WTC11 (cell line): ENCODE measurements around the gene NDRG4. TPM values are rescaled to one million over a fixed set of nuclear protein-coding genes. Genes with fewer than 3 reads are reported as not detected.

ENCODE experiments used
- total RNA-seq: library from RNA; stranded (reverse); gene quantifications from 3 replicates; pipeline ENCODE4 v1.2.3, GENCODE V29; 2021

NDRG4 gene
- total RNA-seq, 1 experiment from 2014 or later = 20.5 TPM

Other genes with a start within 250 kb of the NDRG4 start
- not detected in 3 replicates for gene PRSS54, start 205.1 kb upstream of the NDRG4 start, total RNA-seq
- gene GINS3, start 107.7 kb upstream of the NDRG4 start, total RNA-seq = 7.3 to 11.6 TPM (median 9.8 TPM) in 3 replicates
- 34.0 to 41.1 TPM (median 35.0 TPM) in 3 replicates for gene SETD6, start 15.4 kb downstream of the NDRG4 start, total RNA-seq
- gene CNOT1, start 129.7 kb downstream of the NDRG4 start, total RNA-seq = 278 to 314 TPM (median 283 TPM) in 3 replicates
- 20.6 to 23.1 TPM (median 22.9 TPM) in 3 replicates for gene SLC38A7, start 184.6 kb downstream of the NDRG4 start, total RNA-seq
- 180 to 192 TPM (median 185 TPM) in 3 replicates for gene GOT2, start 234.2 kb downstream of the NDRG4 start, total RNA-seq